GM18502 (cell line): ENCODE data around the gene POU4F2.

ENCODE experiments used
- ATAC-seq: cut with Tn5 transposase; IDR thresholded peaks from one replicate; pipeline ENCODE4 v1.9.1; 2021; ENCODE audit warnings: mild to moderate bottlenecking; ENCODE audit not compliant: unreplicated experiment, poor library complexity

Gene POU4F2

GRCh38 chr4:146638786-146639505 is at the start of gene POU4F2:
TSS of gene POU4F2 (plus strand) at chr4:146638893. CDS start at chr4:146639141, 248 bp downstream.
- ATAC-seq = no peak

DNA sequence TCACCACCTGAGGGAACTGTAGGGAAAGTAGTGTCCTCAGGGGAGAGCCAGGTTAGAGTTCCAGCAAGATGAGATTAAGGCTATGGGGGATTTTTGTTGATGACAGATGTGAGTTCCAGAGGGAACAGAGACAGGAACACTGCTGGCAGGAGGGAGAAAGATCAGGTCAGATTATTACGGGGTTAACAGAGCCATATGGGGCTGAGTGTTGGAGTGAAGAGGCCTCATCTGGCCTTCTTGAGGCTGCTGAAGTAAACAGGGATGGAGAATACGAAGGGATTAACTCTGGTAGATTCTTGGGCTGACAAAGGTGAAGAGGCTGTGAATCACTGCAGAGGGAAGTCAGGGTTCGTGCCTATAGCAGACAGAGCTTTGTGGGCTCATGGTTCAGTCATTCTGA is 47.9 kb upstream of the POU4F2 start:
- no peak for ATAC-seq

GRCh38 chr4:146592019-146592418 is 46.7 kb upstream of the POU4F2 start:
- no peak for ATAC-seq

- no peak for ATAC-seq
Measured at GRCh38 chr4:146632770-146633470, 5.8 kb upstream of the POU4F2 start.

DNA sequence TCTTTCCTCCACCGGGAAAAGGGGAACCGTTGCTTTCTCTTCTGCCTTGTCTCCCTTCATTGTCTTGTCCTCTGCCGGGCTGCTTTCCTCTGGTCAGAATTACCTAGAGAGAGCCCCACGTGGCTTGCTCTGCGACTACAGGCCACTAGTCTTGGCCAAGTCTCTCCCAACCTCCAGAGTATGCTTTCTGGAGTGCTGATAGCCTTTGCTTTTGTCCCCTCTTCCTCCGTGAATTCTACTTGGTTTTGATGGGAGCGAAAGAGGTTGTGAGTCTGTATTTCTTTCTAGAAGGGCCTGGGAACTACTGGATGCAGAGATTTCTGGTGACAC is 5.3 kb upstream of the POU4F2 start:
- no peak for ATAC-seq

DNA sequence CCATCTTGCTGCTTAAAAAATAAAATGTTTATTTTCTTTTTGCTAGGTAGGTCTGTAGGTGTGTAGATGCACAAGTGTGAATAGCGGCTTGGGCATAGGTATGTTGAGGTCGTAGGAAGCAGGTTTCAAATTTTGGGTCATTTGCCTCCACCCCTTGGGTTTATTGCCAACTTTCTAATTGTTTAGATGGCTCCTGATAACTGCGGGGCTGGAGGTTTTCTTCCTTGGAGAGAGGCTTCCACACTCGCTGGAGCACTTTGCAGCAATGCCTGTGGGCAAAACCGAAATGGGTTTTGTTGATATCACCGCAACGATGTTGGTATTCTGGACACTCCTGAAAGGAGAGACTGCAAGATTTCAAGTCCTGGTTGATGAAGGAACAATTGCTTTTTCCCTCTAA is 3.9 kb upstream of the POU4F2 start:
- ATAC-seq = no peak

DNA sequence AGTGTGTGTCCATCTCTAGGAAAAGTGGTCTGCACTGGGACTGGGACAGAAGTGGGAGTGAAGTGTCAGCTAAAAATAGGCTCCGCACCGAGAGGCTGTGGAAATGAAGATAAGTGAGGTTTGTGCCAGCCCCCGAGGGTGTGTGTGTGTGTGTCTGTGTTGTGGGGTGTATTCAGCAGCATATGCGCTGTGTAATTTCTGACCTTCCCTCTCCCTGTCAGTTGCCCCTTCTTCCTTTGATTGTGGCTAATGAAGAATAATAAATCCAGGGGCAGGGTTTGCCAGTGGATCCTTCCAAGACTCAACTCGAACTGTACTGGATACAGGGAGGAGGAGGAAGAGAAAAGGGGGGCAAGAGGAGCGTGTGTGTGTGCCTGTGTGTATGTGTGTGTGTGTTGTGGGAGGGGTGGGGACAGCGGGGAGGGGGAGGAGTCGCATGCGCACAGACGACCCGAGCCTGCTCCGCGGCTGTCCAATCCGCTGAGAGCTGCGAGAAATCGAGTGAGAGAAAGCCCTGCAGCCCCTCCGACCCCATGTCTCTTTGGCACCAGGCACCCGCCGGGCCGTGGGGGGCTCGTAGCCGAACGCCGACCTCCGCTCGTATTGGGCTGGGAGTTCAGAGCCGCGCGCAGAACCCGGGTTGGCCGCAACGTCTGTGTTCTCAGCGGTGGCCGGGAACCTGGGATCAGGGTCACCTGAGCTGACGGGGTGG is 916 bp upstream of the POU4F2 start:
- no peak for ATAC-seq

- ATAC-seq = no peak
Measured at GRCh38 chr4:146638333-146638785, 334 bp upstream of the POU4F2 start.

- no peak for ATAC-seq
Measured at GRCh38 chr4:146639506-146639932, 826 bp downstream of the POU4F2 start.

DNA sequence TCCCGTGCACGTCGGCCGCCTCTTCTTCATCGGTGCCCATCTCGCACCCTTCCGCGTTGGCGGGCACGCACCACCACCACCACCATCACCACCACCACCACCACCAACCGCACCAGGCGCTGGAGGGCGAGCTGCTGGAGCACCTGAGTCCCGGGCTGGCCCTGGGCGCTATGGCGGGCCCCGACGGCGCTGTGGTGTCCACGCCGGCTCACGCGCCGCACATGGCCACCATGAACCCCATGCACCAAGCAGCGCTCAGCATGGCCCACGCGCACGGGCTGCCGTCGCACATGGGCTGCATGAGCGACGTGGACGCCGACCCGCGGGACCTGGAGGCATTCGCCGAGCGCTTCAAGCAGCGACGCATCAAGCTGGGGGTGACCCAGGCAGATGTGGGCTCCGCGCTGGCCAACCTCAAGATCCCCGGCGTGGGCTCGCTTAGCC is 1.4 kb downstream of the POU4F2 start:
- no peak for ATAC-seq

GRCh38 chr4:146640465-146641061 is 1.9 kb downstream of the POU4F2 start:
- no peak for ATAC-seq

DNA sequence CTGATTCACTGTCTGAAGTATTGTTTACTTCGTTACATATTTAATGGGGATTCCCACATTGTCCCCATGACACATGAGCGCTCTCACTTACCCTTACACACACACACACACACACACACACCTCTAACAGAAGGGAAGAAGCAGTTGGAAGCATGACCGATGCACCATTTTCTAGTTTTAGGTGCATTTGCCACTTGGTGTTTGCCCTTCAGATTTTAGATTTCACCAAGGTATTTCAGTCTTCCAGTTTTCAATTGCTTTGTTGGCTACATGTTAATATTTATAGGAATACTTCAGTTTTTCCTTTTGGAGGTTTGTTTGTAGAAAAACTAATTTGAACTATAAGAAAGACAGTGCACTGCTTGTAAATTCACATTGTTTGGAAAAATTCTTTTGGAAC is 3.1 kb downstream of the POU4F2 start:
- no peak for ATAC-seq

GRCh38 chr4:146643812-146644401 is 5.2 kb downstream of the POU4F2 start:
- no peak for ATAC-seq

GRCh38 chr4:146645921-146646320 is 7.2 kb downstream of the POU4F2 start:
- no peak for ATAC-seq

- no peak for ATAC-seq
Measured at GRCh38 chr4:146646593-146647325, 8.1 kb downstream of the POU4F2 start.

GRCh38 chr4:146647615-146648460 is 9.1 kb downstream of the POU4F2 start:
- ATAC-seq = no peak

GRCh38 chr4:146648461-146648783 is 9.7 kb downstream of the POU4F2 start:
- no peak for ATAC-seq

- no peak for ATAC-seq
Measured at GRCh38 chr4:146649232-146649631, 10.5 kb downstream of the POU4F2 start.

DNA sequence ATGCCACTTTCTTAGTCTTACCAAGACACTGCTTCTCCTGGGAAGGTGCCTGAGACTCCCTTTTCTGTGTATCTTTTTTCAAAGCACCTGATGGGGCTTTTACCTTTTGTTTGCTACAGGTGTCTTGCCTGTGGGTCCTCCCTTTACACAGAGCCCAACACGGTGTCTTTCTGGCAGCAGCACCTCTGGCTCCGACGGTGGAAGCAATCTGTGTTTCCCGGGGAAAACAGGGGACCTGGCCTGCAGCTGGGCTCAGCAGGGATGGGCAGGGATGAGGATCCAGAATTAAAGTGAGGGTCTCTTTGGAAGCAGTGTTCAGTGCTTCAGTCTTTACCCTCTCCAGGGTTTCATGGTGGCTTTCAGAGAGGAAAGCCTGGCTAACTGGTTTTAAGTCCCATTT is 11.3 kb downstream of the POU4F2 start:
- ATAC-seq = no peak
